GM12801 (cell line): ENCODE measurements around the gene SLC35D2.

Experiments
- TF ChIP-seq, protein P1 (sequence below): IDR thresholded peaks from one replicate; pipeline ENCODE4 v1.5.1; 2011; ENCODE audit warnings: control low read depth; ENCODE audit not compliant: insufficient read length; ENCODE audit errors: extremely low read depth

SLC35D2 gene

DNA sequence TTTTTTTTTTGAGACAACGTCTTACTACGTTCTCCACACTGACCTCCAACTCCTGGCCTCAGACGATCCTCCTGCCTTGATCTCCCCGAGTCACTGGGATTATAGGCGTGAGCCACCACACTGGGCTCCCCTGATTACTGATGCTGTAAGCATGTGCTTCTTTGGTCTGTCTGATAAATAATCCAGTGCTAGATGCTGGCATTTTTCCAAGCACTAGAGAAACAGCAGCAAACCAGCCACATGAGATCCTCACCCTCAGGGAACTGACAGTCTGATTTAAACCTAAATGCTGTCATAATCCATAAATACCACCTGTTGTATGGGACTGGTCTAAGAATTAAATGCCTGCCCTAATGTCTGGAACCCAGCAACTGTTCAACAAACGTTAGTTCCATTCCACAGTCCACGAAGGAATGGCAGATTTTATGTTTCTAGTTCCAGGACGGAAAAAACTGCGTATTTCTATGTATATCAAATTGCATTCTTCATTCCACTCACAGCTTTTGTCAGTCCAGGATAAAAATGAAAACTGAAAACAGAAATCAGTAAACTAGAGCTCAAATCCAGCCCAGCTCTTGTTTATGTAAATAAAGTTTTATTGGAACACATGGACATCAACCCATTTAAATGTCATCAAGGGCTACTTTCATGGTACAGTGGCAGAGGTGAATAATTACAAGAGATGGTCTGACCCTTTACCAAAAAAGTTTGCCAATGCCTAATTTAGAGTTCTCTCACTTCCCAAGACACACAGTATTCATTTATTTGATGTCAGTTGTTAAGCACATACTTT, 20.1 kb downstream of the SLC35D2 start:
- TF ChIP-seq, protein P1, sequence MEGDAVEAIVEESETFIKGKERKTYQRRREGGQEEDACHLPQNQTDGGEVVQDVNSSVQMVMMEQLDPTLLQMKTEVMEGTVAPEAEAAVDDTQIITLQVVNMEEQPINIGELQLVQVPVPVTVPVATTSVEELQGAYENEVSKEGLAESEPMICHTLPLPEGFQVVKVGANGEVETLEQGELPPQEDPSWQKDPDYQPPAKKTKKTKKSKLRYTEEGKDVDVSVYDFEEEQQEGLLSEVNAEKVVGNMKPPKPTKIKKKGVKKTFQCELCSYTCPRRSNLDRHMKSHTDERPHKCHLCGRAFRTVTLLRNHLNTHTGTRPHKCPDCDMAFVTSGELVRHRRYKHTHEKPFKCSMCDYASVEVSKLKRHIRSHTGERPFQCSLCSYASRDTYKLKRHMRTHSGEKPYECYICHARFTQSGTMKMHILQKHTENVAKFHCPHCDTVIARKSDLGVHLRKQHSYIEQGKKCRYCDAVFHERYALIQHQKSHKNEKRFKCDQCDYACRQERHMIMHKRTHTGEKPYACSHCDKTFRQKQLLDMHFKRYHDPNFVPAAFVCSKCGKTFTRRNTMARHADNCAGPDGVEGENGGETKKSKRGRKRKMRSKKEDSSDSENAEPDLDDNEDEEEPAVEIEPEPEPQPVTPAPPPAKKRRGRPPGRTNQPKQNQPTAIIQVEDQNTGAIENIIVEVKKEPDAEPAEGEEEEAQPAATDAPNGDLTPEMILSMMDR = no peak

DNA sequence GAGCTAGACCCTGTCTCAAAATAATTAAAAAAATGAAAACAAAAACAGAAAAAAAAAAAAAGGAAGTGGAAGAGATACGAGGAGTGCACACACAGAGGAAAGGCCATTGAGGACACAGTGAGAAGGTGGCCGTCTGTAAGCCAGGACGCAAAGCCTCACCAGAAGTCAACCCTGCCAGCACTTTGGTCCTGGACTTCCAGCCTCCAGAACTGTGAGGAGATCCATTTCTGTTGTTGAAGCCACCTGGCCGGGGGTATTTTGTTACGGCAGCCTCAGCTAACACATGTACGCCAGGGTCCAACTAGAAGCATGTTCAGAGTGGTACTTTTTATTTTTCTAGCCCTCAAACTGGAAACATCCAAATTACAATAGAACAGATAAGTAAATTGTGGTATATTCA, 21.8 kb downstream of the SLC35D2 start:
- TF ChIP-seq, protein P1 = no peak

DNA sequence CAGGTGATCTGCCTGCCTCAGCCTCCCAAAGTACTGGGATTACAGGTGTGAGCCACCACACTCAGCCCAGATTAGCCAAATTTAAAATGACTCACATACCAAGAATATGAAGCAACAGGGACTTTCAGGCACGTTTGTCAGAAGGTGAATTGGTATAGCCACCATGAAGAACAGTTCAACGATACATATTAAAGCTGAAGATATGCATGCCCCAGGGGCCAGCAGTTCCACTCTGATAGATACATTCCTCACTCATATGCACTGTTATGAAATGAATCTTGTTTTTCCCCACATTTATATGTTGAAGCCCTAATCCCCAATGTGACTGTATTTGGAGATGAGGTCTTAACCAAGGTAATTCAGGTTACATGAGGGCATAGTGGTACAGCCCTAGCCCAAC, 22.5 kb downstream of the SLC35D2 start:
- TF ChIP-seq, protein P1 = no peak

DNA sequence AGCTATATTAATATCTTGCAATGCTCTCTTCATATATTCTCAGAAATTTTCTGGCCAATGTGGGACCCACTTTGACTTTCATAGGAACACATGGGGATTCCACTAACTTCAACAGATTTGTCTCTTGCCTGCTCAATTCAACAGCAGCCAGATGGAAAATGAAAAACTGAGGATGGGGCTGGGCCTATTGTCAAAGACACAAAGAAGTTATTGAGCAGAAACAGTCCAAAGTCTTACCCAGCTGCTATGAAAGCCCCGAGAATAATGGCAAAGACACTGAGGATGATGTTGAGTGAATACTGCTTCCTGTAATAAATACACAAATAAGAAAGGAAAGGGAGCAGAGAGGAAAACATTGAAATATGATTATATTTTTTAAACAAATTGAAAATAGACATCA, 32.6 kb downstream of the SLC35D2 start:
- TF ChIP-seq, protein P1 = no peak

DNA sequence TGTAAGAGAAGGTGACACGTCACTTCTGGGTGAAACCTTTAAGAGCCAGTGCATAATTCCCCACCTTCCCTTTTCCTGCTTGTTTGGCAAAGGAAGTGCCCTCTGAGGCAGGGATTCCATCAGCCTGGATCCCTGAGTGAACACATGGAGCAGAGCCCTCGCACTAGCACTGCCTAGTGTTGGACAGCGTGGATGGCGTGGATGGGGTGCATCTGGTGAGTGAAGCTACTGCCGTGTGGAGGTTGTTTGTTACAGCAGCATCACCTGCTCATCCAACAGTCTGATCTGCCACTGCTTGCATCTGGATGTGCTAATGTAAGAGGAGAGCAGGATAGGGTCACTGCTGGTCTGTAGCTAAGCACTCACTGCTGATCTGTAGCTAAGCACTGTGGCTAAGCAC, 35.2 kb downstream of the SLC35D2 start:
- TF ChIP-seq, protein P1 = no peak

DNA sequence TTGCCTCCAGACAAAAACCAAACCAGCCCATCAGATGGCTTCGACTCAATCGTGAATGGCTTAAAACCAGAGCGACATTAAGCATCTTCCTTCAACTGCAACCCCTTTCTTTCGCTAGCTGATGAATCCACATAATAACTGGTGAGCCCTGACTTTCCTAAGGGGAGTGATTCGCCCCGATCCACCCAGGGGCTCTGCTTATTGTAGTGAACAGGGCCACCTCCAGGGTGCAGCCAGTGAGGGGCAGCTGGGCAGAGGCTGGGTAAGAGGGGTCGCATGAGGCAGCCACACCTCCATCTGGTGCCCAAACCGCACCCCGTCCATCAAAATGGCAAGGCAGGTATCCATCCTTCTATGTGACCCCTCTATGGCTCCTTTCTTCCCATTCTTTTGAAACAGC, 38.0 kb downstream of the SLC35D2 start:
- TF ChIP-seq, protein P1 = no peak

DNA sequence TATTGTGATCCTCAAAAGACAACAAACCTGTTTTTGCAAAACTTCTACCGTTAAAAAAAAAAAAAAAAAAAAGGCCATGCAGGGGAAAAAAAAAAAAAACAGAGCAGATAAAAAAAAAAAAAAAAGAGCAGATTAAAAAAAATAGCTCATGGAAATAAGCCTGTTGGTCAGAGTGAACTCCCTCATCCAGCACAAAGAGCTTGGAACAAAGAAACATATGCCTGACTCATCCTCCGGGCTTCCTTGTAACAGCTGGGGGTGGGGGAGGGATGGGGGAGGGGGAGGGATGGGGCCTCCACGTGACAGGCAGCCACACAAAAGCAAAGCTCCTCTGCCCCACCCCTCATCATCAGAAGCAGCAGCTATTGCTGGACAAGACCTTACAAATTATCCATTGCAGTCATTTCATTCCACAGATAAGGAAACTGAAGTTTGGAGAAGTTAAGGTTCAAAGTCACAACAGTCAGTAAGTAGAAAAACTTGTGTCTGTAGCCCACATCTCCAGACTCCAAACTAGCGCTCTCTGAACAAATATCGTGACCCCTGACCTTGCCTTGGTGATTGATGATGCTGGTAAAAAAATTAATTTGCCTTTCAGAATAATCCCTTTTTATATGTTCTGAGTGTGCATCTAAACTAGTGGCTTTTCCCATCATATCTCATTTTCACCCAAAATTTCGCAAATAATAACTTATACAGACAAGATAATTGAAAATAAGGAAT, 38.9 kb downstream of the SLC35D2 start:
- TF ChIP-seq, protein P1 = no peak
